H1 (cell line): Measurements from ENCODE around the gene GCGR. TPM values are rescaled to one million over a fixed set of nuclear protein-coding genes. Genes with fewer than 3 reads are reported as not detected.

ENCODE experiments used
- CTCF ChIA-PET: fragments of 300-600 bp; sonication (Branson Sonifier 250); formaldehyde crosslinking; loops from one replicate; lab custom pipeline; 2021; ENCODE audit not compliant: partially characterized antibody; lab: Charles Lee
- POLR2A ChIA-PET: fragments of 300-600 bp; sonication (Branson Sonifier 250); formaldehyde crosslinking; loops from one replicate; lab custom pipeline; 2021; ENCODE audit warnings: inconsistent platforms; ENCODE audit not compliant: partially characterized antibody; lab: Charles Lee
- DNase-seq, 2 experiments: peaks; one replicate each; pipeline versions ENCODE4 v3.0.0 to v3.0.0-alpha.2; 2010 to 2022; ENCODE audit warnings: low spot score in 2 of 2, low read depth in 1 of 2, mixed read lengths in 1 of 2
- FAIRE-seq: peaks from 2 replicates; lab custom pipeline; 2011; peaks lifted over from hg19 to GRCh38; lab: Jason Lieb, UNC
- H2AFZ ChIP-seq: 2 replicates; pipeline ENCODE4 v1.8.1; 2012; ENCODE audit warnings: low read length, inconsistent platforms
- H2AK5ac ChIP-seq: 2 replicates; pipeline ENCODE4 v1.6.1; 2013; ENCODE audit warnings: low read depth, low read length
- H2BK120ac ChIP-seq: replicated peaks from 2 replicates; pipeline ENCODE3; 2013; ENCODE audit warnings: low read depth, low read length, inconsistent platforms
- H2BK12ac ChIP-seq: 2 replicates; pipeline ENCODE4 v1.6.1; 2013; ENCODE audit warnings: low read depth, low read length
- H2BK15ac ChIP-seq: 2 replicates; pipeline ENCODE4 v1.6.1; 2013; ENCODE audit warnings: low read length
- H2BK20ac ChIP-seq: 2 replicates; pipeline ENCODE4 v1.6.1; 2013; ENCODE audit warnings: low read length
- H2BK5ac ChIP-seq: 2 replicates; pipeline ENCODE4 v1.6.1; 2013; ENCODE audit warnings: low read depth, low read length
- H3K14ac ChIP-seq: 2 replicates; pipeline ENCODE4 v1.6.1; 2013; ENCODE audit warnings: inconsistent platforms; ENCODE audit not compliant: insufficient read length
- H3K18ac ChIP-seq: 2 replicates; pipeline ENCODE4 v1.6.1; 2013; ENCODE audit warnings: low read length; ENCODE audit errors: extremely low read depth
- H3K23ac ChIP-seq: 2 replicates; pipeline ENCODE4 v1.6.1; 2013; ENCODE audit warnings: inconsistent platforms; ENCODE audit not compliant: insufficient read length
- H3K23me2 ChIP-seq: 2 replicates; pipeline ENCODE4 v1.6.1; 2013; ENCODE audit warnings: low read depth, low read length
- H3K27ac ChIP-seq: 2 replicates; pipeline ENCODE4 v1.6.1; 2011; ENCODE audit warnings: low read depth, low read length, inconsistent platforms
- H3K27me3 ChIP-seq, 4 experiments: replicated peaks in 1 of 4; 1 replicate in 1 of 4; 2 replicates in 3 of 4; pipeline versions ENCODE4 v1.6.1 to v1.8.1; 2011 to 2013; ENCODE audit warnings: low read length in 3 of 4, mild to moderate bottlenecking in 3 of 4, inconsistent platforms in 2 of 4, mixed read lengths in 2 of 4, moderate library complexity in 1 of 4; ENCODE audit not compliant: control insufficient read depth in 3 of 4, insufficient read depth in 3 of 4; ENCODE audit errors: extremely low read depth in 1 of 4
- H3K36me3 ChIP-seq, 4 experiments: 2 replicates each; pipeline versions ENCODE4 v1.6.1 to v1.8.1; 2011 to 2013; ENCODE audit warnings: mild to moderate bottlenecking in 4 of 4, low read length in 3 of 4, moderate library complexity in 2 of 4, control low read depth in 1 of 4, inconsistent platforms in 1 of 4; ENCODE audit not compliant: insufficient read depth in 4 of 4, control insufficient read depth in 2 of 4
- H3K4ac ChIP-seq: replicated peaks from 2 replicates; pipeline ENCODE3; 2013; ENCODE audit warnings: low read length, low read depth, mixed read lengths, inconsistent platforms; ENCODE audit not compliant: insufficient read length
- H3K4me1 ChIP-seq, 4 experiments: replicated peaks in 1 of 4; 1 replicate in 1 of 4; 2 replicates in 3 of 4; pipeline versions ENCODE4 v1.6.1 to v1.8.1; 2011 to 2013; ENCODE audit warnings: low read length in 3 of 4, inconsistent platforms in 2 of 4, mixed read lengths in 1 of 4; ENCODE audit not compliant: insufficient read depth in 4 of 4, control insufficient read depth in 3 of 4
- H3K4me2 ChIP-seq, 2 experiments: 2 replicates each; pipeline versions ENCODE4 v1.6.1 to v1.8.1; 2011 to 2013; ENCODE audit warnings: low read depth in 2 of 2, low read length in 2 of 2, control low read depth in 1 of 2, inconsistent platforms in 1 of 2, mild to moderate bottlenecking in 1 of 2; ENCODE audit not compliant: insufficient read depth in 1 of 2
- H3K4me3 ChIP-seq, 4 experiments: fragments of 200-600, 300-600 bp in 1 of 4; sonication (generic), shearing (Covaris generic), sonication (Bioruptor Twin) in 1 of 4; 2 replicates each; pipeline versions ENCODE4 v1.5.1 to v1.8.1; 2011 to 2016; ENCODE audit warnings: low read length in 4 of 4, low read depth in 3 of 4, control low read depth in 2 of 4, inconsistent platforms in 2 of 4, mild to moderate bottlenecking in 2 of 4, mixed read lengths in 1 of 4, moderate library complexity in 1 of 4; ENCODE audit not compliant: insufficient read depth in 2 of 4; ENCODE audit errors: extremely low read depth in 1 of 4
- H3K56ac ChIP-seq: replicated peaks from 2 replicates; pipeline ENCODE3; 2013; ENCODE audit warnings: low read depth, mild to moderate bottlenecking, mixed read lengths, low read length, inconsistent platforms; ENCODE audit not compliant: insufficient read length
- H3K79me1 ChIP-seq: 2 replicates; pipeline ENCODE4 v1.6.1; 2013; ENCODE audit warnings: low read depth, low read length, control low read depth
- H3K79me2 ChIP-seq, 2 experiments: 2 replicates each; pipeline versions ENCODE4 v1.6.1 to v1.8.1; 2012 to 2013; ENCODE audit warnings: low read length in 2 of 2, mild to moderate bottlenecking in 2 of 2, inconsistent platforms in 1 of 2; ENCODE audit not compliant: insufficient read depth in 2 of 2, control insufficient read depth in 1 of 2
- H3K9ac ChIP-seq, 4 experiments: replicated peaks in 1 of 4; 1 replicate in 1 of 4; 2 replicates in 3 of 4; pipeline versions ENCODE4 v1.6.1 to v1.8.1; 2011 to 2013; ENCODE audit warnings: low read depth in 3 of 4, low read length in 3 of 4, control low read depth in 2 of 4, mild to moderate bottlenecking in 2 of 4, moderate library complexity in 2 of 4, inconsistent platforms in 1 of 4; ENCODE audit errors: extremely low read depth in 1 of 4
- H3K9me3 ChIP-seq, 2 experiments: 2 replicates each; pipeline versions ENCODE4 v1.6.1 to v1.8.1; 2012 to 2013; ENCODE audit warnings: mild to moderate bottlenecking in 2 of 2, moderate library complexity in 2 of 2, control low read depth in 1 of 2, inconsistent platforms in 1 of 2, low read depth in 1 of 2, low read length in 1 of 2, mixed read lengths in 1 of 2; ENCODE audit not compliant: insufficient read depth in 2 of 2
- H4K20me1 ChIP-seq, 2 experiments: replicated peaks in 1 of 2; 2 replicates each; pipeline versions ENCODE3 to v1.8.1; 2011 to 2013; ENCODE audit warnings: inconsistent platforms in 2 of 2, low read length in 2 of 2, mild to moderate bottlenecking in 1 of 2; ENCODE audit not compliant: insufficient read depth in 2 of 2, control insufficient read depth in 1 of 2
- H4K5ac ChIP-seq: 2 replicates; pipeline ENCODE4 v1.6.1; 2013; ENCODE audit warnings: low read length, low read depth, mixed read lengths, inconsistent platforms; ENCODE audit not compliant: insufficient read length
- H4K8ac ChIP-seq: 2 replicates; pipeline ENCODE4 v1.8.0; 2013; ENCODE audit warnings: mild to moderate bottlenecking, moderate library complexity, low read length, inconsistent platforms; ENCODE audit not compliant: insufficient read depth; ENCODE audit errors: extremely low read depth
- H4K91ac ChIP-seq: replicated peaks from 2 replicates; pipeline ENCODE3; 2013; ENCODE audit warnings: low read length, mixed read lengths, inconsistent platforms; ENCODE audit not compliant: insufficient read length
- ATF2 ChIP-seq: IDR thresholded peaks from 2 replicates; pipeline ENCODE4 v1.6.1; 2012; ENCODE audit warnings: low read length, inconsistent platforms
- POU5F1 ChIP-seq: IDR thresholded peaks from 2 replicates; pipeline ENCODE4 v1.6.1; 2011; ENCODE audit warnings: low read depth, mild to moderate bottlenecking, low read length, moderate library complexity
- RXRA ChIP-seq: IDR thresholded peaks from 2 replicates; pipeline ENCODE4 v1.6.1; 2011; ENCODE audit warnings: low read depth, mild to moderate bottlenecking, low read length, moderate library complexity; ENCODE audit not compliant: insufficient read depth
- TAF1 ChIP-seq: IDR thresholded peaks from 2 replicates; pipeline ENCODE4 v1.6.1; 2011; ENCODE audit warnings: mild to moderate bottlenecking, low read depth, low read length
- WGBS, 2 experiments: shearing (Covaris generic) in 1 of 2; methylation state at CpG; one replicate each; pipeline versions ENCODE4 v1.1.6 to v1.1.7; 2013 to 2015; ENCODE audit warnings: low lambda C conversion rate in 2 of 2, mixed read lengths in 2 of 2, inconsistent platforms in 1 of 2, low coverage in 1 of 2, missing lambda C conversion rate in 1 of 2; ENCODE audit not compliant: insufficient replicate concordance in 2 of 2, insufficient coverage in 1 of 2, insufficient read length in 1 of 2; ENCODE audit errors: extremely low coverage in 1 of 2, missing lambda C conversion rate in 1 of 2; 5-methylcytosine and 5-hydroxymethylcytosine counted together
- polyA plus RNA-seq, 7 experiments: library from polyadenylated mRNA; depleted of rRNA in 3 of 7; stranded (reverse) in 5 of 7; unstranded in 2 of 7; fragments of >200 nt in 5 of 7; fragments of 200-250 nt in 2 of 7; gene quantifications; 1 replicate in 5 of 7; 2 replicates in 1 of 7; 4 replicates in 1 of 7; pipeline versions ENCODE4 v1.2.1 to v1.2.3, GENCODE V29; 2011 to 2013; ENCODE audit warnings: missing spikeins in 2 of 7, mixed read lengths in 2 of 7
- total RNA-seq: library from RNA; stranded (reverse); fragmentation: NEBNext Ultra II Directional; extraction: Animal tissue kit (Norgen Biotek cat#: 25700); gene quantifications from 2 replicates; pipeline ENCODE4 v1.2.1, GENCODE V29; 2021

The GCGR gene
- total and polyA plus RNA-seq, 2 of the 8 experiments (the other 6 are each of a cell fraction or from before 2014, with no cell fraction given), result 0.44 to 0.56 TPM

DNA sequence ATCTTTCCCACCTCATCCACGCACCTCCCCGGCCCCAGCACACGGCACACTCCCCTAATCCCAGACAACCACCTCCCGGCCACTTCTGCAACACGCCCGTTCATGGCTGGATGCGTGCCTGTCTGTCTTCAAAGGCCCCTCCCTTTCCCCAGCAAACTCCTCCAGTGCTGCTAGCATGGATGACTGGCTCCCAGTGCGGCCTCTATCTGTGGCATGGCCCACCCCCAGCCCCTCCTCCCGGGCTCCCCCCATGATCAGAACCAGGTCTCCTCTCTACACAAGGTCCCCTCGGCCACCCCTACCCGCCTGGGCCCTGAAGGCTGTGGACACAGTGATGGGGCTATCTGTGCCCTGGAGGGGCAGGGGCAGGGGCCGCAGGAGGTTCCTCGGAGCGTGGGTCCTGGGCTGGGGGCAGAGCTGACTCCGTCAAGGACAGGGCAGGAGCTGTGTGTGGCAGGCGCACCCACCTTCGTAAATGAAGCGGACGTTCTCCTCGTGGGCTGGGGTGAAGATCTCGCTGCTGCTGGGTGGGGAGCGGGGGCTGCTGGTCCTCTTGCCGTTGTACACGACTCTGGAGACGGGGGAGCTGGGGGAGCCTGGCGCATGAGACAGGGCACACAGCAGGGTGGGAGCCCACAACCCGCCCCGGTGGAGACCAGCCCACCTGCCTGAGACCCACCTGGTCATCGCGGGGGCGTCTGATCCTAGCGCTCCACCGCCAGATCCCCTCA, 20.0 kb downstream of the GCGR start:
- ChIA-PET POLR2A (interaction anchor here (1.3 to 2.2 kb wide), 4 partner anchors 10 to 18 kb away, joined by 3 to 9 read pairs (median 4); partner anchors contain the start of gene MCRIP1), CTCF (interaction anchor here (1.5 kb wide), 1 partner anchor 13 kb away, joined by 5 read pairs; no protein-coding TSS in a partner anchor)
- H2AFZ ChIP-seq, result no peak overlapping the region
- H2BK20ac ChIP-seq, result no peak overlapping the region
- H3K4me1 ChIP-seq, result peaks cover 0 to 16% (median 9%) of the 10 kb centered on the region in 4 experiments; a peak in 5 of 7 replicates
- 93% methylated on average over 29 of the region's 33 CpGs; no CpG with 5 or more reads in 1 of the 2 experiments for WGBS, 2 experiments
- no peak overlapping the region for H2BK15ac ChIP-seq
- H3K56ac ChIP-seq, result no peak overlapping the region
- H3K79me1 ChIP-seq, result peaks cover 2% of the 10 kb centered on the region; the same call in 1 of the 2 replicates
- H2BK12ac ChIP-seq, result no peak overlapping the region
- no peak for FAIRE-seq
- no peak overlapping the region for H3K18ac ChIP-seq
- peaks cover 4 to 13% of the 10 kb centered on the region in 2 experiments for H4K20me1 ChIP-seq
- no peaks in the 10 kb centered on the region for H3K27me3 ChIP-seq
- H3K4me2 ChIP-seq, result no peak overlapping the region
- H4K91ac ChIP-seq, result no peak overlapping the region
- H4K5ac ChIP-seq, result no peak overlapping the region
- no peak overlapping the region for H3K23ac ChIP-seq
- H3K9ac ChIP-seq, result 0 out of 7 replicates have a peak overlapping the region, but pooled peaks of 1 of the 4 experiments have one; percentile 3
- H3K79me2 ChIP-seq, result peaks cover 0 to 3% of the 10 kb centered on the region in 2 experiments; a peak in 1 of 4 replicates
- H3K36me3 ChIP-seq, result no peaks in the 10 kb centered on the region
- TF ChIP-seq ATF2, result no peak
- TF ChIP-seq TAF1, result no peak
- no peak for TF ChIP-seq RXRA
- no peak for TF ChIP-seq POU5F1
- H3K23me2 ChIP-seq, result no peaks in the 10 kb centered on the region
- H2BK120ac ChIP-seq, result no peak overlapping the region
- H3K9me3 ChIP-seq, result no peaks in the 10 kb centered on the region
- no peak overlapping the region for H2BK5ac ChIP-seq
- no peak overlapping the region for H2AK5ac ChIP-seq
- H3K14ac ChIP-seq, result no peak overlapping the region
- no peak overlapping the region for H3K4ac ChIP-seq
- no peak overlapping the region for H3K27ac ChIP-seq
- no peak overlapping the region for H3K4me3 ChIP-seq
- DNase-seq, result no peak
- no peak overlapping the region for H4K8ac ChIP-seq
